Caco-2 (cell line): ENCODE results near the gene UTF1. TPM values are rescaled to one million over a fixed set of nuclear protein-coding genes. Genes with fewer than 3 reads are reported as not detected.
"Not testable (repeated sequence)": the region's sequence is repeated elsewhere in the genome, so short reads cannot be mapped to it uniquely, and the experiment has no call there.

Experiments used
- BruUV-seq: library from RNA; stranded (reverse); fragments of 400-500 nt; replicated peaks from 2 replicates; lab custom pipeline; 2021; lab: Mats Ljungman, UMichigan
- CTCF ChIA-PET: fragments of 300-600 bp; sonication (Branson Sonifier 250); formaldehyde crosslinking; loops from one replicate; lab custom pipeline; 2022; ENCODE audit warnings: antibody characterized with exemption; lab: Charles Lee
- POLR2A ChIA-PET: fragments of 300-600 bp; sonication (Branson Sonifier 250); formaldehyde crosslinking; loops from one replicate; lab custom pipeline; 2022; ENCODE audit warnings: antibody characterized with exemption; lab: Charles Lee
- DNase-seq, 2 experiments: peaks; one replicate each; pipeline versions ENCODE4 v3.0.0 to v3.0.0-alpha.2; 2020 to 2022
- H3K27me3 ChIP-seq: replicated peaks from 2 replicates; pipeline ENCODE4 v1.6.0; 2011; ENCODE audit warnings: low read length; ENCODE audit not compliant: control insufficient read depth, insufficient read depth
- H3K36me3 ChIP-seq: 2 replicates; pipeline ENCODE4 v1.5.1; 2011; ENCODE audit warnings: low read length; ENCODE audit not compliant: control insufficient read depth, insufficient read depth
- H3K4me1 ChIP-seq: fragments of 250-450 bp; sonication (Bioruptor Pico); 2 replicates; pipeline ENCODE4 v1.5.1; 2020; ENCODE audit warnings: mild to moderate bottlenecking
- H3K4me3 ChIP-seq: 2 replicates; pipeline ENCODE4 v1.5.1; 2011; ENCODE audit warnings: low read depth, mild to moderate bottlenecking, control low read depth, low read length
- H3K9me3 ChIP-seq: fragments of 250-450 bp; sonication (Bioruptor Pico); 2 replicates; pipeline ENCODE4 v1.5.1; 2020; ENCODE audit warnings: mild to moderate bottlenecking, moderate library complexity
- H3K27ac Mint-ChIP-seq: one replicate; pipeline ENCODE4 v1.8.0; 2022; ENCODE audit warnings: mixed read lengths; ENCODE audit not compliant: unreplicated experiment
- H3K27me3 Mint-ChIP-seq: one replicate; pipeline ENCODE4 v1.8.0; 2022; ENCODE audit warnings: mixed read lengths; ENCODE audit not compliant: insufficient read depth, unreplicated experiment
- H3K36me3 Mint-ChIP-seq: one replicate; pipeline ENCODE4 v1.8.0; 2022; ENCODE audit warnings: mild to moderate bottlenecking, mixed read lengths; ENCODE audit not compliant: insufficient read depth, unreplicated experiment
- H3K4me1 Mint-ChIP-seq: one replicate; pipeline ENCODE4 v1.8.0; 2022; ENCODE audit warnings: low read depth, mixed read lengths; ENCODE audit not compliant: unreplicated experiment
- H3K4me3 Mint-ChIP-seq: one replicate; pipeline ENCODE4 v1.8.0; 2022; ENCODE audit warnings: mild to moderate bottlenecking, moderate library complexity, mixed read lengths; ENCODE audit not compliant: unreplicated experiment
- H3K9me3 Mint-ChIP-seq: one replicate; pipeline ENCODE4 v1.8.0; 2022; ENCODE audit warnings: mixed read lengths; ENCODE audit not compliant: unreplicated experiment
- CTCF ChIP-seq, 2 experiments: fragments of 200-600 bp in 1 of 2; IDR thresholded peaks; 1 replicate in 1 of 2; 2 replicates in 1 of 2; pipeline versions ENCODE4 v1.5.1 to v1.8.0; 2011 to 2022; ENCODE audit warnings: antibody characterized with exemption in 1 of 2, control low read depth in 1 of 2, inconsistent platforms in 1 of 2, low read depth in 1 of 2, low read length in 1 of 2, mild to moderate bottlenecking in 1 of 2, moderate library complexity in 1 of 2; ENCODE audit not compliant: insufficient read depth in 1 of 2, severe bottlenecking in 1 of 2, unreplicated experiment in 1 of 2
- intact Hi-C: fragments of 100-400 bp; cut with micrococcal nuclease; formaldehyde crosslinking; loops from one replicate; pipeline ENCODE4 v1.10.0; 2022; ENCODE audit not compliant: unreplicated experiment
- total RNA-seq: library from RNA; stranded (reverse); gene quantifications from 2 replicates; pipeline ENCODE4 v1.2.3, GENCODE V29; 2022

The UTF1 gene
- total RNA-seq, 1 experiment from 2014 or later, result not detected

GRCh38 chr10:133219782-133220181 is 10.2 kb upstream of the UTF1 start:
- H3K27me3 ChIP-seq, result peaks cover 1% of the 10 kb centered on the region; the same call in 1 of the 2 replicates
- no peak for DNase-seq
- H3K9me3 Mint-ChIP-seq, result no peaks in the 10 kb centered on the region
- peaks cover 5% of the 10 kb centered on the region for H3K36me3 Mint-ChIP-seq
- intact Hi-C loops, result no loop called here
- H3K4me3 Mint-ChIP-seq, result no peak overlapping the region
- H3K36me3 ChIP-seq, result no peaks in the 10 kb centered on the region
- POLR2A ChIA-PET, result no interaction called here
- H3K4me1 Mint-ChIP-seq, result no peaks in the 10 kb centered on the region
- CTCF ChIA-PET, result interaction anchor here (1.1 kb wide), 1 partner anchor 110 kb away, joined by 3 read pairs; no protein-coding TSS in a partner anchor
- H3K4me3 ChIP-seq, result no peak overlapping the region
- H3K27me3 Mint-ChIP-seq, result peaks cover 20% of the 10 kb centered on the region
- BruUV-seq, result no TSS peak
- H3K9me3 ChIP-seq, result no peaks in the 10 kb centered on the region
- H3K4me1 ChIP-seq, result no peaks in the 10 kb centered on the region
- TF ChIP-seq CTCF (IDR thresholded peaks at IDR 0.05; ENCODE audit: insufficient read depth in 1 of 2, low read depth in 1 of 2, low read length in 1 of 2, severe bottlenecking in 1 of 2, unreplicated experiment in 1 of 2), result no peak
- no peak overlapping the region for H3K27ac Mint-ChIP-seq

- no peaks in the 10 kb centered on the region for H3K9me3 ChIP-seq
- H3K4me3 Mint-ChIP-seq, result no peak overlapping the region
- ChIA-PET CTCF (no interaction called here), POLR2A (no interaction called here)
- no peak overlapping the region for H3K4me3 ChIP-seq
- no peak for TF ChIP-seq CTCF (IDR thresholded peaks at IDR 0.05; ENCODE audit: insufficient read depth in 1 of 2, low read depth in 1 of 2, low read length in 1 of 2, severe bottlenecking in 1 of 2, unreplicated experiment in 1 of 2)
- no peaks in the 10 kb centered on the region for H3K9me3 Mint-ChIP-seq
- no peak for DNase-seq
- H3K27ac Mint-ChIP-seq, result no peak overlapping the region
- no TSS peak for BruUV-seq
- H3K4me1 ChIP-seq, result no peaks in the 10 kb centered on the region
- intact Hi-C loops, result no loop called here
- no peaks in the 10 kb centered on the region for H3K36me3 Mint-ChIP-seq
- peaks cover 9% of the 10 kb centered on the region for H3K27me3 Mint-ChIP-seq
- no peaks in the 10 kb centered on the region for H3K27me3 ChIP-seq
- H3K36me3 ChIP-seq, result no peaks in the 10 kb centered on the region
- no peaks in the 10 kb centered on the region for H3K4me1 Mint-ChIP-seq
These were observed 8.7 kb upstream of the UTF1 start for GRCh38 chr10:133221331-133221730.

- H3K27ac Mint-ChIP-seq, POLR2A ChIA-PET, CTCF ChIA-PET: not testable (repeated sequence)
These were observed 8.3 kb upstream of the UTF1 start for GRCh38 chr10:133221756-133222155.

GRCh38 chr10:133224076-133224475 is 5.9 kb upstream of the UTF1 start:
- ChIA-PET CTCF (no interaction called here), POLR2A (no interaction called here)
- Mint-ChIP-seq H3K36me3 (no peaks in the 10 kb centered on the region), H3K4me3 (no peak overlapping the region), H3K27me3 (peaks cover 9% of the 10 kb centered on the region), H3K4me1 (no peaks in the 10 kb centered on the region), H3K27ac (no peak overlapping the region), H3K9me3 (no peaks in the 10 kb centered on the region)
- no TSS peak for BruUV-seq
- intact Hi-C loops, result no loop called here
- no peak overlapping the region for H3K4me3 ChIP-seq
- H3K36me3 ChIP-seq, result no peaks in the 10 kb centered on the region
- no peaks in the 10 kb centered on the region for H3K27me3 ChIP-seq
- TF ChIP-seq CTCF (IDR thresholded peaks at IDR 0.05; ENCODE audit: insufficient read depth in 1 of 2, low read depth in 1 of 2, low read length in 1 of 2, severe bottlenecking in 1 of 2, unreplicated experiment in 1 of 2), result no peak
- no peaks in the 10 kb centered on the region for H3K9me3 ChIP-seq
- no peak for DNase-seq
- H3K4me1 ChIP-seq, result no peaks in the 10 kb centered on the region

More at GRCh38 chr10:133221756-133222155, 8.3 kb upstream of the UTF1 start:
- H3K4me3 Mint-ChIP-seq, H3K27me3 Mint-ChIP-seq, H3K36me3 Mint-ChIP-seq, H3K4me3 ChIP-seq, DNase-seq, intact Hi-C loops, H3K4me1 Mint-ChIP-seq, H3K4me1 ChIP-seq, H3K9me3 Mint-ChIP-seq, BruUV-seq, H3K27me3 ChIP-seq, H3K9me3 ChIP-seq, H3K36me3 ChIP-seq: not testable (repeated sequence)
